Bronchial epithelial cell (primary cell): ENCODE data around the gene ATP6V1D. TPM values are rescaled to one million over a fixed set of nuclear protein-coding genes. Genes with fewer than 3 reads are reported as not detected.
"Not testable (repeated sequence)": the region's sequence is repeated elsewhere in the genome, so short reads cannot be mapped to it uniquely, and the experiment has no call there.

Experiments used
- DNase-seq: peaks from one replicate; pipeline ENCODE4 v3.0.0-alpha.2; 2010; ENCODE audit warnings: low read depth
- FAIRE-seq: peaks from 2 replicates; lab custom pipeline; 2011; peaks lifted over from hg19 to GRCh38; lab: Jason Lieb, UNC
- H3K27me3 ChIP-seq: 2 replicates; pipeline ENCODE4 v1.5.1; 2011; ENCODE audit warnings: low read length; ENCODE audit not compliant: control insufficient read depth, insufficient read depth
- H3K36me3 ChIP-seq: 2 replicates; pipeline ENCODE4 v1.5.1; 2011; ENCODE audit warnings: low read length; ENCODE audit not compliant: control insufficient read depth, insufficient read depth
- H3K4me3 ChIP-seq: 2 replicates; pipeline ENCODE4 v1.5.1; 2011; ENCODE audit warnings: mild to moderate bottlenecking, low read depth, low read length, control low read depth
- CTCF ChIP-seq: IDR thresholded peaks from 2 replicates; pipeline ENCODE4 v1.5.1; 2011; ENCODE audit warnings: mild to moderate bottlenecking, moderate library complexity, low read length, control low read depth, inconsistent platforms; ENCODE audit not compliant: insufficient read depth, severe bottlenecking
- total RNA-seq: library from RNA; depleted of rRNA; stranded (reverse); fragments of >200 nt; gene quantifications from 2 replicates; pipeline ENCODE4 v1.2.1, GENCODE V29; 2014

ATP6V1D gene
- total RNA-seq, 1 donor from 2014 or later: 126 TPM

DNA sequence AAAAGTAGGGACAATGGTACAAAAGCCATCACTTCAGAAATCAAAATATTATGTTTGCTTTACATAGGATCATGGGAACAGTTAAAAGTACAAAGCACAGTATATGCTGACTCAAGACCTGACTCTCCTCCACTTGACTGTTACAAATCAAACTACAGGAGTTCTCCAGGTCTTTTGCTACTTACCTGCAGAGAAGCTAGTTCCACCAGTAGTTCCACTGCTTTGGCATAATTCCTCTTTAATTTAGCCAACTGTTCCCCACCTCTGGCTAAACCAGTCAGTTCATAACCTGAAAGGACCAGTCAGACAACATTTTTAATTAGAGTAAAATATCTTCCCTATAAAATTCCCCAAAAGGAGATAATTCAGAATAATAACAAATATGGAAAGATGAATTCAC, 14.0 kb downstream of the ATP6V1D start:
- Histone ChIP-seq H3K27me3 (no peaks in the 10 kb centered on the region), H3K4me3 (no peak overlapping the region), H3K36me3 (peaks cover 6% of the 10 kb centered on the region)
- no peak for TF ChIP-seq CTCF
- FAIRE-seq (no peak), DNase-seq (peak; percentile 34)

GRCh38 chr14:67343601-67344230, 15.9 kb downstream of the ATP6V1D start:
- no peaks in the 10 kb centered on the region for H3K27me3 ChIP-seq
- FAIRE-seq (no peak), DNase-seq (peak; percentile 98)
- TF ChIP-seq CTCF: no peak
- no peak overlapping the region for H3K4me3 ChIP-seq
- peaks cover 4% of the 10 kb centered on the region for H3K36me3 ChIP-seq

DNA sequence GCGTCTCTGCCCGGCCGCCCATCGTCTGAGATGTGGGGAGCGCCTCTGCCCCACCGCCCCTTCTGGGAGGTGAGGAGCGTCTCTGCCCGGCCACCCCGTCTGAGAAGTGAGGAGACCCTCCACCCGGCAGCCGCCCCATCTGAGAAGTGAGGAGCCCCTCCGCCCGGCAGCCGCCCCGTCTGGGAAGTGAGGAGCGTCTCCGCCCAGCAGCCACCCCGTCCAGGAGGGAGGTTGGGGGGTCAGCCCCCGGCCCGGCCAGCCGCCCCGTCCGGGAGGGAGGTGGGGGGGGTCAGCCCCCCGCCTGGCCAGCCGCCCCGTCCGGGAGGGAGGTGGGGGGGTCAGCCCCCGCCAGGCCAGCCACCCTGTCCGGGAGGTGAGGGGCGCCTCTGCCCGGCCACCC, 18.4 kb downstream of the ATP6V1D start:
- not testable (repeated sequence) for H3K36me3 ChIP-seq, FAIRE-seq, H3K27me3 ChIP-seq, DNase-seq, H3K4me3 ChIP-seq

DNA sequence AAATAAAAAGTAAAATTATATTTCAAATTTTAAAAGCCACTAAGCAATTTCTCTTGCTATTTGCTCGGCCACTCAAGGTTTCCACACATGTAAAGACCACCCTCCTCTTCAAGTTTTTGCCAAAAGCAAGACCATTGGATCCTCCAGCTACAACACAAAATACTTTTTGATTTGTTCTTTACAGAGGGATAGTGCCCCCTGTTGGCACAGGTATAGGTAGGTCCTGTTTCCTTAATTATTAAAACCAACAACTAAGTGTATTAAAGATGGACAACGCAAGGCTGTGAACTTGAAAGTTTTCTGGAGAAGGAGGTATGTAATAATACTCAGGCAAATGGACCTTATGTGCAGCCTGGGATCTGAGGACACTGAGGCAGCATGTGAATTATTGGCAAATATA, 23.8 kb downstream of the ATP6V1D start:
- Histone ChIP-seq H3K27me3 (no peaks in the 10 kb centered on the region), H3K4me3 (no peak overlapping the region), H3K36me3 (peaks cover 6% of the 10 kb centered on the region)
- TF ChIP-seq CTCF: peak; percentile 15
- DNase-seq: no peak
- FAIRE-seq: no peak

DNA sequence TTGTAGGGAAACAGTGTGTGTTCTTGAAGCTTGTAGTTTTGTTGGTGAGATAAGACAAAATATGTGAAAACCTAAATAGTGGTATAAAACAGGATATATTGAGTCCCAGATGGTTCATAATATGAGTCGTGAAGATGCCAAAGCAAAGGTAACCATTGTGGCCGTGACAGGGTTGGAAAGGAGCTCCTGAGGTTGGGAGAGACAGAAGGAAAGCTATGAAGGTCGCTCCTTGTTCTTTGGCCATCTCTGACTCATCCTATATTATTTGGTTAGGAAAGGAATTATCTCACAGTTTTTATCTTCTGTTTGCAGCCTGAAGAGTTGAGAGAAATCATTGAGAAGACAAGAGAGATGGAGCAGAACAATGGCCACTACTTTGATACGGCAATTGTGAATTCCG, 27.1 kb downstream of the ATP6V1D start:
- no peaks in the 10 kb centered on the region for H3K27me3 ChIP-seq
- no peak for FAIRE-seq
- H3K36me3 ChIP-seq: peaks cover 3% of the 10 kb centered on the region

More for the DNA sequence above, 27.1 kb downstream of the ATP6V1D start:
- TF ChIP-seq CTCF: no peak
- DNase-seq: no peak
- no peak overlapping the region for H3K4me3 ChIP-seq
